Body of pancreas (tissue), 4 donors: ENCODE measurements around the gene MAP2K5.

ENCODE experiments used
- CTCF ChIP-seq, 7 experiments: fragments of 450-650 bp in 4 of 7; fragments of 200-600 bp in 3 of 7; sonication (generic) in 3 of 7; IDR thresholded peaks; one replicate each; pipeline ENCODE4 v1.5.1; 2016 to 2019; ENCODE audit warnings: antibody characterized with exemption in 7 of 7
- POLR2A ChIP-seq, 3 donors: fragments of 450-650 bp; IDR thresholded peaks; one replicate each; pipeline ENCODE4 v1.6.1; 2016; ENCODE audit warnings: antibody characterized with exemption in 3 of 3, mild to moderate bottlenecking in 2 of 3

- no peak for TF ChIP-seq CTCF (IDR thresholded peaks at IDR 0.05)
- no peak for TF ChIP-seq POLR2A (IDR thresholded peaks at IDR 0.05)
These were observed 148.9 kb downstream of the MAP2K5 start for GRCh38 chr15:67691450-67691849.
